ENCODE measurements around the gene E2F2.

Gene E2F2

GRCh38 chr1:23554481-23555269 is 23.6 kb upstream of the E2F2 start:
- no peak for DNase-seq (ENCODE audit: low read depth)

GRCh38 chr1:23554127-23554480 is 23.1 kb upstream of the E2F2 start:
- peak overlapping the region; percentile 38 for H3K4me3 ChIP-seq (ENCODE audit: low read depth, low read length)
- no peak for DNase-seq (ENCODE audit: low read depth)
- TF ChIP-seq CTCF (IDR thresholded peaks at IDR 0.05; ENCODE audit: control insufficient read depth, extremely low read depth, insufficient read depth), result no peak

More at GRCh38 chr1:23554481-23555269, 23.6 kb upstream of the E2F2 start:
- TF ChIP-seq CTCF (IDR thresholded peaks at IDR 0.05; ENCODE audit: control insufficient read depth, extremely low read depth, insufficient read depth), result peak; percentile 31
- H3K4me3 ChIP-seq (ENCODE audit: low read depth, low read length), result peak overlapping the region; percentile 38

GRCh38 chr1:23553231-23554126 is 22.4 kb upstream of the E2F2 start:
- no peak for TF ChIP-seq CTCF (IDR thresholded peaks at IDR 0.05; ENCODE audit: control insufficient read depth, extremely low read depth, insufficient read depth)
- H3K4me3 ChIP-seq (ENCODE audit: low read depth, low read length), result no peak overlapping the region
- no peak for DNase-seq (ENCODE audit: low read depth)

- H3K4me3 ChIP-seq (ENCODE audit: low read depth, low read length), result no peak overlapping the region
- DNase-seq (ENCODE audit: low read depth), result no peak
- TF ChIP-seq CTCF (IDR thresholded peaks at IDR 0.05; ENCODE audit: control insufficient read depth, extremely low read depth, insufficient read depth), result no peak
These were observed 20.8 kb upstream of the E2F2 start for GRCh38 chr1:23551849-23552248.

GRCh38 chr1:23548704-23549143 is 17.7 kb upstream of the E2F2 start:
- no peak for TF ChIP-seq CTCF (IDR thresholded peaks at IDR 0.05; ENCODE audit: control insufficient read depth, extremely low read depth, insufficient read depth)
- DNase-seq (ENCODE audit: low read depth), result no peak
- no peak overlapping the region for H3K4me3 ChIP-seq (ENCODE audit: low read depth, low read length)

GRCh38 chr1:23546897-23547584 is 16.0 kb upstream of the E2F2 start:
- no peak for DNase-seq (ENCODE audit: low read depth)
- TF ChIP-seq CTCF (IDR thresholded peaks at IDR 0.05; ENCODE audit: control insufficient read depth, extremely low read depth, insufficient read depth), result no peak
- no peak overlapping the region for H3K4me3 ChIP-seq (ENCODE audit: low read depth, low read length)

All from LNCaP clone FGC (cell line).